Renal cortical epithelial cell (primary cell): Measurements from ENCODE around the gene PLXDC1. TPM values are rescaled to one million over a fixed set of nuclear protein-coding genes. Genes with fewer than 3 reads are reported as not detected.

Experiments used
- DNase-seq: peaks from one replicate; pipeline ENCODE4 v3.0.0-alpha.2; 2011; ENCODE audit warnings: low read depth
- total RNA-seq: library from RNA; depleted of rRNA; stranded (reverse); fragments of >200 nt; gene quantifications from 2 replicates; pipeline ENCODE4 v1.2.3, GENCODE V29; 2014

PLXDC1 gene
- total RNA-seq, 1 donor from 2014 or later: not detected

GRCh38 chr17:39097537-39097936, 53.9 kb downstream of the PLXDC1 start:
- DNase-seq: no peak

- no peak for DNase-seq
These were observed 54.3 kb downstream of the PLXDC1 start for GRCh38 chr17:39097150-39097519.

- DNase-seq: no peak
These were observed 54.8 kb downstream of the PLXDC1 start for GRCh38 chr17:39096508-39097149.

- DNase-seq: no peak
These were observed 56.1 kb downstream of the PLXDC1 start for GRCh38 chr17:39095309-39095686.

- no peak for DNase-seq
These were observed 56.7 kb downstream of the PLXDC1 start for GRCh38 chr17:39094607-39095308.

GRCh38 chr17:39092692-39093230, 58.7 kb downstream of the PLXDC1 start:
- no peak for DNase-seq

- DNase-seq: no peak
These were observed 60.4 kb downstream of the PLXDC1 start for GRCh38 chr17:39090908-39091665.

- DNase-seq: no peak
These were observed 61.0 kb downstream of the PLXDC1 start for GRCh38 chr17:39090400-39090799.

- no peak for DNase-seq
These were observed 66.9 kb downstream of the PLXDC1 start for GRCh38 chr17:39084558-39084957.

- no peak for DNase-seq
These were observed 68.2 kb downstream of the PLXDC1 start for GRCh38 chr17:39083270-39083669.

- no peak for DNase-seq
These were observed 69.0 kb downstream of the PLXDC1 start for GRCh38 chr17:39082482-39082881.

GRCh38 chr17:39081851-39082250, 69.6 kb downstream of the PLXDC1 start:
- no peak for DNase-seq

- DNase-seq: no peak
These were observed 70.9 kb downstream of the PLXDC1 start for GRCh38 chr17:39080421-39081078.

GRCh38 chr17:39079836-39080235, 71.6 kb downstream of the PLXDC1 start:
- no peak for DNase-seq

- no peak for DNase-seq
These were observed 73.6 kb downstream of the PLXDC1 start for GRCh38 chr17:39077866-39078265.

GRCh38 chr17:39077252-39077651, 74.2 kb downstream of the PLXDC1 start:
- DNase-seq: no peak

- DNase-seq: no peak
These were observed 76.8 kb downstream of the PLXDC1 start for GRCh38 chr17:39074676-39075075.

- DNase-seq: no peak
These were observed 77.5 kb downstream of the PLXDC1 start for GRCh38 chr17:39073916-39074315.

- no peak for DNase-seq
These were observed 78.1 kb downstream of the PLXDC1 start for GRCh38 chr17:39073353-39073752.

GRCh38 chr17:39071573-39071972, 79.9 kb downstream of the PLXDC1 start:
- DNase-seq: no peak

- DNase-seq: peak; percentile 40
These were observed 82.2 kb downstream of the PLXDC1 start for GRCh38 chr17:39069114-39069756.

- DNase-seq: no peak
These were observed 86.6 kb downstream of the PLXDC1 start for GRCh38 chr17:39064819-39065218.
